Pancreas (tissue), 10 donors: ENCODE measurements around the gene INVS. TPM values are rescaled to one million over a fixed set of nuclear protein-coding genes. Genes with fewer than 3 reads are reported as not detected.

Source experiments
- ATAC-seq, 4 donors: fragments of 200-7000 bp; cut with Tn5 transposase; one replicate each; pipeline versions ENCODE4 v1.8.0 to v1.9.1; 2020; ENCODE audit warnings: mild to moderate bottlenecking in 4 of 4, moderate library complexity in 4 of 4
- DNase-seq, 6 donors: peaks; one replicate each; pipeline ENCODE4 v3.0.0-alpha.2; 2020
- FAIRE-seq: peaks from 2 replicates; lab custom pipeline; 2012; peaks lifted over from hg19 to GRCh38; lab: Jason Lieb, UNC
- H3K27ac ChIP-seq, 4 donors: fragments of 200-600 bp; sonication (generic); 1 replicate in 3 of 4; 2 replicates in 1 of 4; pipeline versions ENCODE4 v1.5.0 to v1.8.0; 2020
- H3K27me3 ChIP-seq, 4 donors: fragments of 200-600 bp; one replicate each; pipeline ENCODE4 v1.8.0; 2021
- H3K36me3 ChIP-seq, 3 donors: fragments of 200-600 bp; sonication (generic) in 1 of 3; one replicate each; pipeline versions ENCODE4 v1.5.0 to v1.8.0; 2020 to 2021
- H3K4me1 ChIP-seq, 3 donors: fragments of 200-600 bp; one replicate each; pipeline ENCODE4 v1.8.0; 2021
- H3K4me3 ChIP-seq, 4 donors: fragments of 200-600 bp; sonication (generic) in 2 of 4; one replicate each; pipeline versions ENCODE4 v1.5.0 to v1.8.0; 2020 to 2021
- H3K9me3 ChIP-seq, 4 donors: fragments of 200-600 bp; one replicate each; pipeline ENCODE4 v1.8.0; 2021
- CTCF ChIP-seq, 4 donors: fragments of 200-600 bp; sonication (generic) in 3 of 4; IDR thresholded peaks; one replicate each; pipeline versions ENCODE4 v1.5.0 to v1.8.0; 2021; ENCODE audit warnings: antibody characterized with exemption in 4 of 4
- WGBS, 2 donors: extraction: QIAGEN DNeasy Blood & Tissue Kit; methylation state at CpG; one replicate each; pipeline ENCODE4 v1.1.7; 2013; 5-methylcytosine and 5-hydroxymethylcytosine counted together
- intact Hi-C, 3 donors: fragments of 100-400 bp; cut with DNase I; formaldehyde crosslinking; loops; one replicate each; pipeline versions ENCODE4 v1.11.1 to v1.14.2; 2022
- polyA plus RNA-seq, 2 donors: library from polyadenylated mRNA; stranded (reverse); fragments of 200-250 nt; gene quantifications; one replicate each; pipeline ENCODE4 v1.2.3, GENCODE V29; 2013
- total RNA-seq, 6 donors: library from RNA; stranded (reverse); fragmentation: NEBNext Ultra II Directional in 4 of 6; extraction: Animal tissue kit (Norgen Biotek cat#: 25700) in 4 of 6; gene quantifications; one replicate each; pipeline versions ENCODE4 v1.2.1 to v1.2.4, GENCODE V29; 2021 to 2023
- donor health status: healthy with polysubstance abuse.
- donor health status: DM: no; HTN: no; CAD: no; lungs with moderate emphysema.
- donor health status: DM: no; HTN: no; CAD: no.
- donor health status: control.
- donor health status: control.
- donor health status: Bipolar disorder and iron deficiency.
- donor health status: DM: yes; HTN: yes; CAD: no.
- donor health status: DM: no; HTN: no; CAD: no.
- donor health status: DM: no; HTN: no; CAD: no.
- donor health status: DM: yes; HTN: yes; CAD: no.

Gene INVS
- total and polyA plus RNA-seq, 8 donors: 3.1 to 15.0 (median 6.0) TPM

DNA sequence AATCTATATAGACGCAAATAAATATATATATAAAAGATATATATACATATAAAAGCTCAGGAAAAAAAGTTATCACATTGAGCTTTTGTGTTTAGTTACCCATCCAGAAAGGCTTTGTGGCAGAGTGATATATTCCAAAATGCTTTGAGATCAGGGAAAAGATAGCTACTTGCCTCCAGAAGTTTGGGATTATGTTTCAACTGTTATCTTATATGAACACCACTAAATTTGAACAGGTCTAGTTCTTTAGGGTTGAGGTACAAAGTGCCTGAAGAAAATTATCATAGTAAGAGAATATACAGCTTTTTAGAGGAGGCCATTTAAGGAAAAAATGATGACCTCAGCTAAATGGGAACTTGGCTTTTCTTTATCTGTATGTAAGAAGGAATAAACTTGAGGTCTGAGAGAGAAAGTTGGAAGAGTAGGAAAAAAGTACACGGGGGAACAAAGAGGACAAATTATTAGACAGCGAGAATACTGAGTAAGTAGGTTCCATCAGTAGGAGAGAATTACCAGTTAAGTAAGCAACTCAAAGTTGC is 2.6 kb upstream of the INVS start:
- ATAC-seq (no peak), FAIRE-seq (no peak), DNase-seq (no peak)
- Histone ChIP-seq H3K27me3 (no peaks in the 10 kb centered on the region), H3K36me3 (no peaks in the 10 kb centered on the region), H3K4me1 (peaks cover 19 to 49% (median 43%) of the 10 kb centered on the region in 3 donors), H3K9me3 (no peaks in the 10 kb centered on the region), H3K4me3 (no peak overlapping the region), H3K27ac (no peak overlapping the region)
- WGBS, 2 donors: 42 to 52% methylated on average over 3 of the region's 3 CpGs
- intact Hi-C loops: no loop called here
- no peak for TF ChIP-seq CTCF (IDR thresholded peaks at IDR 0.05)

- Histone ChIP-seq H3K4me3 (peak overlapping the region; percentile 70 to 98 (median 92)), H3K4me1 (peaks cover 15 to 39% (median 35%) of the 10 kb centered on the region in 3 donors), H3K27ac (peak overlapping the region; percentile 79 to 85 (median 80)), H3K27me3 (no peaks in the 10 kb centered on the region), H3K9me3 (no peaks in the 10 kb centered on the region), H3K36me3 (no peaks in the 10 kb centered on the region)
- intact Hi-C loops: no loop called here
- ATAC-seq: peak; percentile 64 to 79 (median 69)
- 0 to 1% methylated on average over 37 of the region's 37 CpGs for WGBS, 2 donors
- FAIRE-seq: no peak
- DNase-seq: peak; percentile 70 to 78 (median 72)
- TF ChIP-seq CTCF (IDR thresholded peaks at IDR 0.05): no peak
Observed at GRCh38 chr9:100098046-100098886, 777 bp upstream of the INVS start.

DNA sequence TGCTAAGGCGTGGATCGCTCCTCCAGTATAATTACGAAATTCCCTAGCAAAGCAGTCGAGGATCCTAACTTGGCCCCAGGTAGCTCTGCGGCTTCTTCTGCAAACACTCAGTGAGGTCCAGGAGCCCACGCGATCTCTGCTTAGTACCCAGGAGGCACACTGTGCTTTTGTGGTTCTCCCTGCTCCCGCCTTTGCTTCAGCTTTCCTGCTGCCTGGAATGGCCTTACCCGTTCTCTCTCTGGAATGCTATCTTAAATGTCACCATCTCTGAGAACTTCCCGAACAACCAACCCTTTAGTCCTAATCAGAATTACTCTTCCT is 639 bp downstream of the INVS start:
- no peaks in the 10 kb centered on the region for H3K9me3 ChIP-seq
- TF ChIP-seq CTCF (IDR thresholded peaks at IDR 0.05): no peak
- H3K27me3 ChIP-seq: no peaks in the 10 kb centered on the region
- H3K4me1 ChIP-seq: peaks cover 15 to 29% (median 28%) of the 10 kb centered on the region in 3 donors
- H3K36me3 ChIP-seq: peaks cover 0 to 10% (median 0%) of the 10 kb centered on the region in 3 donors
- FAIRE-seq (no peak), DNase-seq (peak in 1 of 6 donors; percentile 9), ATAC-seq (peak; percentile 2 to 11 (median 4))
- peak overlapping the region; percentile 24 to 85 (median 70) for H3K27ac ChIP-seq
- peak overlapping the region; percentile 70 to 98 (median 92) for H3K4me3 ChIP-seq
- intact Hi-C loops: no loop called here
- WGBS, 2 donors: 1 to 2% methylated on average over 10 of the region's 10 CpGs

DNA sequence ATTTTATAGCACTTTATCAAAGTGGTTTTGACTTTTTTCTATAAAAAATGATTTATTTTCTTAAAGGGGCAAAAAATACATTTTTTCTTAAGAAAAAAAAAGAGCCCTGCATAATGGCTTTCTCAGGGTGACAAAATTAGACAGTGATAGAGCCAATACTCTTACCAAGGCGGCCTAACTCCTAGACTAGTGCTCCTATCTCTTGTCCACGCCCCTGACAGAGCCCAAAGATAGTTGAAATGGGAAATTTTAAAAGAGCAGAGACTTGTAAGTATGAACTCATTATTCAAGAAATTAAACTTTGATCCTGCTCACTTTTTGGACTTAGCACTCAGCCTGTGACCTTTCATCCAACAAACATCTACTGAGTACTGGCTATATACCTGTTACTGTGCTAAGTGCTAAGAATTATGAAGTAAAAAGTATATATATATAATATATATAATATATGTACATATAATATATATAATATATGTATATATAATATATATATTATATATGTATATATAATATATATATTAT is 1.2 kb downstream of the INVS start:
- no peak for TF ChIP-seq CTCF (IDR thresholded peaks at IDR 0.05)
- no peaks in the 10 kb centered on the region for H3K27me3 ChIP-seq
- peaks cover 15 to 28% (median 26%) of the 10 kb centered on the region in 3 donors for H3K4me1 ChIP-seq
- 57 to 60% methylated on average over 2 of the region's 2 CpGs for WGBS, 2 donors
- peaks cover 0 to 14% (median 0%) of the 10 kb centered on the region in 3 donors for H3K36me3 ChIP-seq
- H3K4me3 ChIP-seq: peak overlapping the region in 3 of 4 donors; percentile 70 to 98 (median 95)
- DNase-seq (no peak), ATAC-seq (no peak), FAIRE-seq (no peak)
- no peaks in the 10 kb centered on the region for H3K9me3 ChIP-seq
- H3K27ac ChIP-seq: peak overlapping the region in 2 of 4 donors; percentile 79 to 85
- intact Hi-C loops: no loop called here
